ENCODE data around the gene SH3GL1. TPM values are rescaled to one million over a fixed set of nuclear protein-coding genes. Genes with fewer than 3 reads are reported as not detected.
A peak's percentile ranks its signal among the peaks of the same experiment; 100 is the strongest.

SH3GL1 gene
- total RNA-seq, 1 donor from 2014 or later: 50.6 TPM

DNA sequence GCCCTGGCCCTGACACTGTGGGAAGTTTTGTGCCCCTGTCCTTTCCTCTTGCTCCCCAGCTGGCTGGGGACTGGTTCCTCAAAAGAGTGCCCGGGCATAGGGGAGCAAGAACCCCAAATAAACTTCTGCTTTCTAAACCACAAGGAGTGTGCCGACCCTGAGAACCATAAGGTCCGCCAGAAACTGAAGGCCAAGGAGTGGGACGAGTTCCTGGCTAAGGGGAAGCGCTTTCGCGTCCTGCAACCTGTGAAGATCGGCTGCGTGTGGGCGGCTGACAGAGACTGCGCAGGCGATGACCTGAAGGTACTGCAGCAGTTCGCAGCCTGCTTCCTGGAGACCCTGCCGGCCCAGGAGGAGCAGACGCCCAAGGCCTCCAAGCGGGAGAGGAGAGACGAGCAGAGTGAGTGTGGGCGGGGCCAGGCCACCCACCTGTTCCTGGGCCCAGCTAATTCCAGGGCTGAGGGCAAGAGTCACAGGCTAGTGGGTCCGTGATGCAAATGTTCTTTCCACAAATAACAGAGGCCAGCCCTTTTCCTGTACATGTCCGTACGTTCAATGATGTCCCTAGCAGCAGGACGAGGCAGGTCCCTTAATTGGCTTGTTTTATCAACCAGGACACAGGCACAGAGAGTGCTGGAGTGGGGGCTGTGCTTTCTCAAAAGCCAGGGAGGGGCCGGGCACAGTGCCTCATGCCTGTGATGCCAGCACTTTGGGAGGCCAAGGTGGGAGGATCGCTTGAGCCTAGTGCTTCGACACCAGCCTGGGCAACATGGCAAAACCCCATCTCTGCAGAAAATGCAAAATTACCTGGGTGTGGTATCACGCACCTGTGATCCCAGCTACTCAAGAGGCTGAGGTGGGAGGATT, 31.7 kb upstream of the SH3GL1 start:
- no peak for DNase-seq (ENCODE audit: low read depth in 2 of 2)

- no peak for DNase-seq (ENCODE audit: low read depth in 2 of 2)
Observed at GRCh38 chr19:4431296-4431695, 30.9 kb upstream of the SH3GL1 start.

- no peak for DNase-seq (ENCODE audit: low read depth in 2 of 2)
Observed at GRCh38 chr19:4430760-4431159, 30.4 kb upstream of the SH3GL1 start.

GRCh38 chr19:4429771-4430171, 29.4 kb upstream of the SH3GL1 start:
- no peak for DNase-seq (ENCODE audit: low read depth in 2 of 2)

- DNase-seq (ENCODE audit: low read depth in 2 of 2): no peak
Observed at GRCh38 chr19:4429256-4429655, 28.9 kb upstream of the SH3GL1 start.

DNA sequence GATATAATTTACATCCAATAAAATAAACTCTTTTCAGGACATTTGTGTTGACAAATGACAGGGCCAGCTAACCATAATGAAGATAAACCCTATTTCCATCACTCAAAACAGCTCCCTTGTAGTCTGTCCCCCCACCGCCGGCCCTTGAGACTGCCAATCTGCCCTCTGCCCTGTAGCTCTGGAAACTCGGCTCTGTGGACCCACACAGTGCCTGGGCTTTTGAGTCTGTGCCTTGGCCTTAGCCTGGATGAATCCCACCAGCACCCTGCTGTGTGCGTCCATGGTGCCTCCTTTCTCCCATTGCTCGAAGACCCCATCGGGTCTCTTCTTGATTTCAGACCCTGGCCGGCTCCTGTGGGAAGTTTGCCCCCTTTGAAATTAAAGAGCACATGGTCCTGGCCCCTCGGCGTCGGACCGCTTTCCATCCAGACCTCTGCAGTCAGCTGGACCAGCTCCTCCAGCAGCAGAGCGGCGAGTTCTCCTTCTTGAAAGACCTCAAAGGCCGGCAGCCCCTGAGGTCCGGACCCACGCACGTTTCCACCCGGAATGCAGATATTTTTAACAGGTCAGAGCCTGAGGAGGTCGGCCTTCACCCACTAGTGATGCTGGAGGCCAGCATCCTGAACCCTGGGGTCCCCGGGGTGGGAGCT, 28.1 kb upstream of the SH3GL1 start:
- DNase-seq (ENCODE audit: low read depth in 2 of 2): no peak

DNA sequence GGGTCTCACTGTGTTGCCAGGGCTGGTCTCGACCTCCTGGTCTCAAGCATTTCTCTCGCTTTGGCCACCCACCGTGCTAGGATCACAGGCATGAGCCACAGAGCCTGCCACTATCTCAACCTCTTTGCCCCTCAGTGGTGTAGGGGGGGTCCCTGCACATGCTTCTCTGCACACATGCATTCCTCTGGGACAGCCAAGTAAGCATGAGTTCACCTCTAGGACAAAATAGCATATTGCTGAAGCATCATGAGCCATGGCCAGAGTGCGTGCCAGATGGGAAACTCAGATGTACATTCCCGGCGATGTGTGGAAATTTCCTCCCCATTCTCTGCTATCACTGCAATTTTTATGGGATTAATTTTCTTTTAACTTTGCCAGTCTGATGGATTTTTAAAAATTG, 25.2 kb upstream of the SH3GL1 start:
- DNase-seq (ENCODE audit: low read depth in 2 of 2): no peak

DNA sequence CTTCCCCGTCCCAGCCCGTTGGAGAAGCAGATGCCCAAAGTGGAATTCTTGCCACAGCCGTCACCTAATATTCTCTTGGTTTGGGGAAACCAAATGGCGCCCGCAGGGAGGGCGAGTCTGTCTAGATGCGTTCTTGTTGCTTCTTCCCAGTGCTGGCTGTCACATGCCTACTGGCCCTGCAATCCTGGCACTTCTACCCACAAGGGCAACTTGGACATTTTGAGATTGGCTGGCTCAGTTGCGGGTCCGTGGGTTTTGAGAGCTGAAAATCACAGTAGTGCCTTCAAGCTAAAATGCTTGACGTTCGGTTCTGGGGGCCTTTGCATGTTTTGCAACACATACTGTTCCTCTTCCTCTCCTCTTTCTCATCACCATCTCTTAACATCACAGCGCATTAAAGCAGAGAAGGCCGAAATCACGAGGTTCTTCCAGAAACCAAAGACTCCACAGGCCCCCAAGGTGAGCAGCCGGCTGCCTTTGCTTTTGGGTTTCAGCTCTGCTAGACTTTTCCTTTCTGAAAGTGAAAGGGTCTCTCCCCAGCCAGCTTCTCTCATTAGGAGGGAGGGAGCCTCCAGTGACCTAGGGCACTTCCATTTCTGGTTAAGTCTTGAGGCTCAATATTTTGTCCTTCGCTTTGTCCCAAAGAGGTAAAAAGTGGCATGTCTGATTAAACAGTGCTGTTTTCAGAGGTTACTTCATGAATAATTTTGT, 23.2 kb upstream of the SH3GL1 start:
- DNase-seq (ENCODE audit: low read depth in 2 of 2): no peak

GRCh38 chr19:4416268-4416667, 15.9 kb upstream of the SH3GL1 start:
- no peak for DNase-seq (ENCODE audit: low read depth in 2 of 2)

GRCh38 chr19:4415352-4415751, 15.0 kb upstream of the SH3GL1 start:
- no peak for DNase-seq (ENCODE audit: low read depth in 2 of 2)

DNA sequence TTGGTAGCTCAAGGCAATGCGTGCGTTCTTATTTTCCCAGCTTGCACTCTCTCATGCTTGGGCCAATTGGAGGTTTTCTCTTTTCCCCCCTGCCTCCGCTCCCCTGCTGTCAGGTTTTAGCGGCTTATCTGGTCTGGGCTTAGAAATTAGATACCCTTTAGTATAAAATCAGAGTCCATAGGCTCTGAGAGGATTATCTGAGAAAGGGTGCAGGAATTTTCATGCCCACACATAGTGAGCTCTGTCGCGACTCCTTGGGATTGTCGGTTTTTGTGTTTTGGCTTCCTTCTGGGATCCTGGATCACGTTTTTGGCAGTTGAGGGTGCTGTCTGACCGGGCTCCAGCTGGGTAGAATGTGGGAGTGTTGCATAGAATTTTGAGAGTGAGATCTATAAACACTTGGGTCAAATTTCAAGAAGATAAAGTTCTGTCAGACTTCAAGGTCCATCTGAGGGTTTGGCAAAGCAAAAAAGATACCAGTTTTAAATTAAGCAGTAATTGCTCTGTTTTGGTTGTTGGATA, 14.5 kb upstream of the SH3GL1 start:
- no peak for DNase-seq (ENCODE audit: low read depth in 2 of 2)

DNA sequence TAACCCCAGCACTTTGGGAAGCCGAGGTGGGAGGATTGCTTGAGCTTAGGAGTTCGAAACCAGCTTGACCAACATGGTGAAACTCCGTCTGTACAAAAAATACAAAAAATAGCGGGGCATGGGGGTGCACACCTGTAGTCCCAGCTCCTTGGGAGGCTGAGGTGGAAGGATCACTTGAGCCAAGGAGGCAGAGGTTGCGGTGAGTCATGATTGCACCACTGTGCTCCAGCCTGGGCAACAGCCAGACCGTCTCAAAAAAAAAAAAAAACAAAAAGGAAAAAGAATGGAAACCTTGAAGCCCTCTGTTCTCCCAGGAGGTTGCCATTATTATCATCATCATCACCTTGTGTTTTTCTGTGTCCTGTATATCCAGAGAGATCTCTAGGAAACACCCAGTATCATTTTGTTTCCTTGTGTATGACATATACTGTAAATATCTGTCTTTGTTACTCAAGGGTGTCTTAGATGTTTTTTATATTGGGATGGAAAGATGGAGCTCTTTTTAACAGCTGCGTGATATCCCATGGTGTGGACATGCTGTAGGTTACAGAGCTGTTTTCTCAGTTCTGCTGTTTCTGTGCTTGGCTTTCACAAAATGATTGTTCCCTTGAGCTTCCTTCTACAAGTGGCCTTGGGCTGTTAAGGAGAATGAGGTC, 13.9 kb upstream of the SH3GL1 start:
- no peak for DNase-seq (ENCODE audit: low read depth in 2 of 2)

GRCh38 chr19:4413588-4413987, 13.2 kb upstream of the SH3GL1 start:
- DNase-seq (ENCODE audit: low read depth in 2 of 2): no peak

- DNase-seq (ENCODE audit: low read depth in 2 of 2): no peak
Observed at GRCh38 chr19:4409123-4409933, 9.0 kb upstream of the SH3GL1 start.

DNA sequence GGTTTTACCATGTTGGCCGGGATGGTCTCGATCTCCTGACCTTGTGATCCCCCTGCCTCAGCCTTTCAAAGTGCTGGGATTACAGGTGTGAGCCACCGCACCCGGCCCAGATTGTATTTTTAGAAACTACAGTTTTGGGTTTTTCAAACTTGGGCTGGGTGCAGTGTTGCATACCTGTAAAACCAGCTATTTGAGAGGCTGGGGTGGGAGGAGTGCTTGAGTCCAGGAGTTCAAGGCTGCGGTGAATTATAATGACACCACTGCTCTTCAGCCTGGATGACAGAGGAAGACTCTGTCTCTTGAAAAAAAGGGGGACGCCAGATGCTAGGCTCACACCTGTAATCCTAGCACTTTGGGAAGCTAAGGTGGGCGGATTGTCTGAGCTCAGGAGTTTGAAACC, 6.3 kb upstream of the SH3GL1 start:
- no peak for DNase-seq (ENCODE audit: low read depth in 2 of 2)

DNA sequence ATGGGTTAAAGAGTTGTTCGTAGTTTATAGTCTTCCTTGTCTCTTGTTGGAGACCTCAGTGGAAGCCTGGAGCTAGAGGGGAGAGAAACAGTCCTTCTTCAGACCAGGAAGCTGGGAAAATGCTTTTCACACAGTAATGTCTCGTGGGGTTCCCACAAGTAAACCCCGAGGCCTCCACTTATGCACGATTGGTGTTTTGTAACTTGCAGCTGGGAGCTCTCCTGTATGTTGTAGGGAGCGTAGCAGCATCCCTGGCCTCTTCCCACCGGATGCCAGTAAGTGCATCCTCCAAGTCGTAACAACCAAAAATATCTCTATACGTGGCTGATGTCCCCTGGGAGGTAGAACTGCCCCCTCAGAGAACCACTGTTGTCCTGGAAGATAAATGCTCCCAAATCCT, 5.6 kb upstream of the SH3GL1 start:
- DNase-seq (ENCODE audit: low read depth in 2 of 2): no peak

- no peak for DNase-seq (ENCODE audit: low read depth in 2 of 2)
Observed at GRCh38 chr19:4403005-4403761, 2.8 kb upstream of the SH3GL1 start.

DNA sequence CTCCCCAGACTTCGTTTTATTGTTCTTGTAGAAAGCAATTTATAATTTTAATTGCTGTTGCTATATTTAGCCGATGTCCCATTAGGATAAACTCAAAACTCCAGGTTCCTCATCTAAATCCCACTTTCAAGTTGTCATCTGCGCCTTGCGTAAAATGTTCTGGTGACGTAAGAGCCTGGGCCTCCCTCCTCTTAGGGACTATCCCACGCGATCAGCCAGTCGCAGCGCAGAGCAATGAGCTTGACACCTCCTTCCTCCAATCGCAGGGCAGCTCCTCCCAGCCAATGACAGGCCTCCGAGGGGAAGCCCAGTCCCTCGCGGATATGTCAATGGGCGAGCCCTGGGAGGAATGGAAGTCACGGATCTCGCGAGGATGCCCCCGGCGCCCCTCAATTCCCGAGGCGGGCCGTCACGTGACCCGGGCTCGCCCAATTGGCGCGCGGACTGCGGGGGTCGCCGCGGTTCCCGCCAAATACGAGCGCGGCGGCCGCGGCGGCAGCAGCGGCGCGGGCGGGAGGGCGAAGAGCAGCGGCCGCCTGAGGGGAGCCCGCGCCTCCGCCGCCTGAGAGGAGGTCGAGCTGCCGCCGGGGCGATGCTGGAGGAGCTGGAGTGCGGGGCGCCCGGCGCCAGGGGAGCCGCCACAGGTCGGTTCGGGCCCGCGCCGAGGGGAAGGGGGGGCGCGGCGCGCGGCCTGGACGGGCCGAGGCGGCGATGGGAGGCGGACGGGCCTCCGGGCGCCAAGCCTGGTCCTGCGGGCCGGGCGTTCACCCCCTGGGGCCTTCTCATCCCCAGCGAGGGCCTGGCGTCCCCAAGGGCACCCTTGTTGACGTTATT, 2.0 kb upstream of the SH3GL1 start, which contains the start of gene CHAF1A:
Gene CHAF1A, plus strand, starts transcription at position 470 of the 834 bp plus-strand sequence. Its CDS starts 123 bp downstream, at position 593.
- DNase-seq (ENCODE audit: low read depth in 2 of 2): peak; percentile 100

DNA sequence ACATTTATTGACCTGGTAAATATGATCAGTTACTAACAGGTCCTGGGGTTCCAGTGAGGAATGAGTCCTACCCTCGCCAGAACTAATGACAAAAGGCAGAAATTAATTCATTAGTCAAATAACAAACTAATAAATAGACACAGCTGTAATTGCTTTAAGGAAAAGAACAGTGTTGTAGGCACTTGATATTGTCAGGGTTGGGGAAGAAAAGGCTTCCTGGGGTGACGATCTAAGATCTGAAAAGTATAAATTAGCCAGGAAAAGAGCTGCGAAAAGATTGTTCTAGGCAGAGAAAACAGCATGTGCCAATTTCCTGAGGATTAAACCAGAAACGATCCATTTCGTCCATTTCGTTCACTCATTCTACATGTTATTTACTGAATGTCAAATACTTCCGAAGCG, 1.4 kb upstream of the SH3GL1 start:
- no peak for DNase-seq (ENCODE audit: low read depth in 2 of 2)
